ENCODE data around the gene MYDGF. TPM values are rescaled to one million over a fixed set of nuclear protein-coding genes. Genes with fewer than 3 reads are reported as not detected.
A peak's percentile ranks its signal among the peaks of the same experiment; 100 is the strongest.

MYDGF gene
- total and polyA plus RNA-seq, 2 of the 13 experiments (the other 11 are each of a cell fraction or from before 2014, with no cell fraction given): 116 to 198 TPM

GRCh38 chr19:4715529-4716221, 45.5 kb upstream of the MYDGF start (continued):
- TF ChIP-seq ZNF143 (CRISPR knock-in tag; IDR thresholded peaks at IDR 0.05) (no peak), ZKSCAN1 (IDR thresholded peaks at IDR 0.05; ENCODE audit: low read length) (no peak), NFE2 (CRISPR knock-in tag; IDR thresholded peaks at IDR 0.05) (no peak), HMG20A (CRISPR knock-in tag; IDR thresholded peaks at IDR 0.05; ENCODE audit: borderline replicate concordance) (peak; percentile 60; the same call in 1 of the 2 replicates), ZNF776 (CRISPR knock-in tag; IDR thresholded peaks at IDR 0.05) (no peak), IKZF4 (CRISPR knock-in tag; IDR thresholded peaks at IDR 0.05; ENCODE audit: borderline replicate concordance, low read depth, not compliant biosample characterization) (no peak), PHB2 (IDR thresholded peaks at IDR 0.05; ENCODE audit: partially characterized antibody) (no peak), ZNF747 (CRISPR knock-in tag; IDR thresholded peaks at IDR 0.05; ENCODE audit: borderline replicate concordance) (0 out of 2 replicates have a peak, but pooled peaks have one; percentile 56), PRPF4 (IDR thresholded peaks at IDR 0.05; ENCODE audit: low read depth, low read length, poor library complexity, severe bottlenecking) (no peak), STAT6 (CRISPR knock-in tag; IDR thresholded peaks at IDR 0.05; ENCODE audit: borderline replicate concordance) (no peak), CREB3 (CRISPR knock-in tag; IDR thresholded peaks at IDR 0.05) (no peak), ZNF30 (CRISPR knock-in tag; IDR thresholded peaks at IDR 0.05) (no peak), ZFY (CRISPR knock-in tag; IDR thresholded peaks at IDR 0.05) (no peak), KLF16 (CRISPR knock-in tag; IDR thresholded peaks at IDR 0.05) (peak in 1 of 2 experiments; percentile 78; a peak in 1 of 4 replicates), ZNF331 (CRISPR knock-in tag; IDR thresholded peaks at IDR 0.05) (peak; percentile 66), ZNF441 (CRISPR knock-in tag; IDR thresholded peaks at IDR 0.05; ENCODE audit: borderline replicate concordance) (no peak), SOX13 (IDR thresholded peaks at IDR 0.05) (no peak), SOX13 (CRISPR knock-in tag; conservative IDR thresholded peaks at IDR 0.05 in 1 of 2, IDR thresholded peaks at IDR 0.05 in 1 of 2) (peak in 1 of 2 experiments; percentile 78; a peak in 2 of 4 replicates), ZNF3 (CRISPR knock-in tag; IDR thresholded peaks at IDR 0.05) (no peak), NR2F6 (IDR thresholded peaks at IDR 0.05) (peak; percentile 83), NR2F6 (CRISPR knock-in tag; IDR thresholded peaks at IDR 0.05) (peak; percentile 83), TMF1 (CRISPR knock-in tag; IDR thresholded peaks at IDR 0.05; ENCODE audit: low read depth) (no peak), PCBP1 (IDR thresholded peaks at IDR 0.05; ENCODE audit: borderline replicate concordance, low read depth, low read length) (no peak)
- TF ChIP-seq, protein P1, sequence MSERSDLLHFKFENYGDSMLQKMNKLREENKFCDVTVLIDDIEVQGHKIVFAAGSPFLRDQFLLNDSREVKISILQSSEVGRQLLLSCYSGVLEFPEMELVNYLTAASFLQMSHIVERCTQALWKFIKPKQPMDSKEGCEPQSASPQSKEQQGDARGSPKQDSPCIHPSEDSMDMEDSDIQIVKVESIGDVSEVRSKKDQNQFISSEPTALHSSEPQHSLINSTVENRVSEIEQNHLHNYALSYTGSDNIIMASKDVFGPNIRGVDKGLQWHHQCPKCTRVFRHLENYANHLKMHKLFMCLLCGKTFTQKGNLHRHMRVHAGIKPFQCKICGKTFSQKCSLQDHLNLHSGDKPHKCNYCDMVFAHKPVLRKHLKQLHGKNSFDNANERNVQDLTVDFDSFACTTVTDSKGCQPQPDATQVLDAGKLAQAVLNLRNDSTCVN (CRISPR knock-in tag; IDR thresholded peaks at IDR 0.05; ENCODE audit: borderline replicate concordance): no peak; the same call in 1 of the 2 replicates
- TF ChIP-seq, protein P2, sequence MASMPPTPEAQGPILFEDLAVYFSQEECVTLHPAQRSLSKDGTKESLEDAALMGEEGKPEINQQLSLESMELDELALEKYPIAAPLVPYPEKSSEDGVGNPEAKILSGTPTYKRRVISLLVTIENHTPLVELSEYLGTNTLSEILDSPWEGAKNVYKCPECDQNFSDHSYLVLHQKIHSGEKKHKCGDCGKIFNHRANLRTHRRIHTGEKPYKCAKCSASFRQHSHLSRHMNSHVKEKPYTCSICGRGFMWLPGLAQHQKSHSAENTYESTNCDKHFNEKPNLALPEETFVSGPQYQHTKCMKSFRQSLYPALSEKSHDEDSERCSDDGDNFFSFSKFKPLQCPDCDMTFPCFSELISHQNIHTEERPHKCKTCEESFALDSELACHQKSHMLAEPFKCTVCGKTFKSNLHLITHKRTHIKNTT (CRISPR knock-in tag; IDR thresholded peaks at IDR 0.05): no peak

All from HepG2 (cell line).